ENCODE results near the gene C17orf75.

Gene C17orf75

GRCh38 chr17:32311028-32311536, 30.9 kb downstream of the C17orf75 start:
- Histone ChIP-seq H3K9ac (no peak overlapping the region), H3K27me3 (ENCODE audit: control insufficient read depth, insufficient read depth, low read length) (no peaks in the 10 kb centered on the region), H3K9me3 (ENCODE audit: control insufficient read depth, low read length) (no peaks in the 10 kb centered on the region), H3K4me2 (ENCODE audit: low read length) (no peak overlapping the region), H3K4me1 (no peaks in the 10 kb centered on the region), H3K4me3 (ENCODE audit: low read depth, low read length) (no peak overlapping the region), H3K36me3 (ENCODE audit: control insufficient read depth, insufficient read depth, low read length) (no peaks in the 10 kb centered on the region), H2AFZ (no peak overlapping the region), H3K79me2 (no peaks in the 10 kb centered on the region), H3K27ac (no peak overlapping the region)
- TF ChIP-seq CTCF (IDR thresholded peaks at IDR 0.05): no peak

- TF ChIP-seq CTCF (IDR thresholded peaks at IDR 0.05): no peak
- no peak overlapping the region for H3K4me2 ChIP-seq (ENCODE audit: low read length)
- no peak overlapping the region for H3K27ac ChIP-seq
- H3K4me3 ChIP-seq (ENCODE audit: low read depth, low read length): no peak overlapping the region
- H3K79me2 ChIP-seq: no peaks in the 10 kb centered on the region
- no peaks in the 10 kb centered on the region for H3K36me3 ChIP-seq (ENCODE audit: control insufficient read depth, insufficient read depth, low read length)
- H3K9me3 ChIP-seq (ENCODE audit: control insufficient read depth, low read length): no peaks in the 10 kb centered on the region
- no peak overlapping the region for H2AFZ ChIP-seq
- H3K4me1 ChIP-seq: no peaks in the 10 kb centered on the region
- H3K9ac ChIP-seq: no peak overlapping the region
- no peaks in the 10 kb centered on the region for H3K27me3 ChIP-seq (ENCODE audit: control insufficient read depth, insufficient read depth, low read length)
Measured at GRCh38 chr17:32307658-32308057, 34.3 kb downstream of the C17orf75 start.

- Histone ChIP-seq H2AFZ (no peak overlapping the region), H3K4me3 (ENCODE audit: low read depth, low read length) (no peak overlapping the region), H3K4me1 (no peaks in the 10 kb centered on the region), H3K27ac (no peak overlapping the region), H3K9me3 (ENCODE audit: control insufficient read depth, low read length) (no peaks in the 10 kb centered on the region), H3K4me2 (ENCODE audit: low read length) (no peak overlapping the region), H3K36me3 (ENCODE audit: control insufficient read depth, insufficient read depth, low read length) (no peaks in the 10 kb centered on the region), H3K27me3 (ENCODE audit: control insufficient read depth, insufficient read depth, low read length) (no peaks in the 10 kb centered on the region), H3K79me2 (no peaks in the 10 kb centered on the region), H3K9ac (no peak overlapping the region)
- no peak for TF ChIP-seq CTCF (IDR thresholded peaks at IDR 0.05)
Measured at GRCh38 chr17:32305049-32305448, 36.9 kb downstream of the C17orf75 start.

- Histone ChIP-seq H3K79me2 (no peaks in the 10 kb centered on the region), H3K4me3 (ENCODE audit: low read depth, low read length) (no peak overlapping the region), H3K4me1 (no peaks in the 10 kb centered on the region), H2AFZ (no peak overlapping the region), H3K4me2 (ENCODE audit: low read length) (no peak overlapping the region), H3K27me3 (ENCODE audit: control insufficient read depth, insufficient read depth, low read length) (no peaks in the 10 kb centered on the region), H3K9me3 (ENCODE audit: control insufficient read depth, low read length) (no peaks in the 10 kb centered on the region), H3K9ac (no peak overlapping the region), H3K27ac (no peak overlapping the region), H3K36me3 (ENCODE audit: control insufficient read depth, insufficient read depth, low read length) (no peaks in the 10 kb centered on the region)
- no peak for TF ChIP-seq CTCF (IDR thresholded peaks at IDR 0.05)
Measured at GRCh38 chr17:32303781-32304288, 38.1 kb downstream of the C17orf75 start.
